Activated CD4-positive, alpha-beta T cell treated with anti-CD3 and anti-CD28 coated beads, Interleukin-2, amount 10 ng/mL, durations not matched to agents 24 days and 14 days (primary cell): Measurements from ENCODE around the gene NFKBIL1. TPM values are rescaled to one million over a fixed set of nuclear protein-coding genes. Genes with fewer than 3 reads are reported as not detected.
"Not testable (repeated sequence)": the region's sequence is repeated elsewhere in the genome, so short reads cannot be mapped to it uniquely, and the experiment has no call there.

Experiments used
- DNase-seq: peaks from one replicate; pipeline ENCODE4 v3.0.0; 2022
- H3K27ac Mint-ChIP-seq: one replicate; pipeline ENCODE4 v1.8.0; 2022; ENCODE audit warnings: mild to moderate bottlenecking, mixed read lengths
- H3K27me3 Mint-ChIP-seq: one replicate; pipeline ENCODE4 v1.8.0; 2022; ENCODE audit warnings: mixed read lengths
- H3K36me3 Mint-ChIP-seq: one replicate; pipeline ENCODE4 v1.8.0; 2022; ENCODE audit warnings: low read depth, mild to moderate bottlenecking, mixed read lengths
- H3K4me1 Mint-ChIP-seq: one replicate; pipeline ENCODE4 v1.8.0; 2021; ENCODE audit warnings: mixed read lengths
- H3K4me3 Mint-ChIP-seq: one replicate; pipeline ENCODE4 v1.8.0; 2022; ENCODE audit warnings: mild to moderate bottlenecking, moderate library complexity, mixed read lengths
- H3K9me3 Mint-ChIP-seq: one replicate; pipeline ENCODE4 v1.8.0; 2021; ENCODE audit warnings: mixed read lengths
- intact Hi-C: fragments of 100-400 bp; cut with micrococcal nuclease; formaldehyde crosslinking; loops from one replicate; pipeline ENCODE4 v1.15.1; 2023
- total RNA-seq: library from RNA; stranded (reverse); gene quantifications from 2 replicates; pipeline ENCODE4 v1.2.3, GENCODE V29; 2022

Gene NFKBIL1
- total RNA-seq, 1 donor from 2014 or later = 14.8 TPM

DNA sequence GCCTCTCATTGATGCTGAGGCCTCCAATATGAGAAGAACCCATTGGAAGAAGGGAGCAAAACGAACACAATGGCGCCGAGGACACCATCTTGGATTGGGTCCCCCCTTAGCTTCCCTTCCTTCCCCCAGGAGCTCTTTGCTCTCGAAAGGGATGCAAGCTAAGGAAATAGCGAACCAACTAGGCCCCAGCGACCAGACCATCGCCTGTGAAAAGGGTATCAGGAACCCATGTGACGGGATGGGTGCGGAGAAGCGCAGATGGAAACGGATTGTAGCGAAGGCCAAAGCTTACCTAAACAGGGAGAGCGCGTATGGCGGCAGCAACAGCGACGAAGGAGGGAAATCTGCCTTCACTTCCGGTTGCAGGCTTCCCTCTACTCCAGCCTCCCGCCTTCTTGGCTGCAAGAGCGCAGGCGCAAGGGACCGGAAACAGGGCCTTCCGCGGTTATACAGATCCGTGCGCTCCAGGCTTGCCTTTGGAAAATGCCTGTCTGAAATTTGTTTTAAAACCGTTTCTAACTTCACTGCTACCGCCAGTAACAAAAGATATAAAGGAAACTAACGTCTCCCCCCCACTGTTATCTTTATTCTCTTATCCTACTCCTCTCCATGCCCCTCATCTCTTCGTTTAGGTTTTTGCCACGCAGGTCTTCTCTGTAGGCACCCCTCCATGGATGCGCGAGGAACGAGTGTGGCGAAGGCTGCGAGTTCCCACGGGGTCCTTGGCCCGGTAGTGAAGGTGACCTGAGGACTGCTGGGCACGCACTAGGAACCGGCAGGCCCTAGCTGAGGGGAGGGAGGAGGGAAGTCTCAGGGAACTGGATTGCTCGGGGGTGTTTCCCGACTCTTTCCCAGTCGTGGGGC is 5.5 kb upstream of the NFKBIL1 start, which contains the start of gene DDX39B:
Gene DDX39B, minus strand, starts transcription at position 346 of the 864 bp plus-strand sequence. CDS start 1,471 bp downstream, outside the sequence.
- Mint-ChIP-seq H3K4me1 (peaks cover 50% of the 10 kb centered on the region), H3K36me3 (peaks cover 38% of the 10 kb centered on the region)

GRCh38 chr6:31543639-31544038 is 3.8 kb upstream of the NFKBIL1 start:
- peaks cover 57% of the 10 kb centered on the region for H3K4me1 Mint-ChIP-seq
- no peak for DNase-seq
- intact Hi-C loops = loop anchor here (5.0 to 10.0 kb wide), 2 partner anchors 321 to 414 kb away; partner anchors contain the start of genes NELFE, NEU1 and SKIC2
- H3K27me3 Mint-ChIP-seq = no peaks in the 10 kb centered on the region
- peaks cover 28% of the 10 kb centered on the region for H3K36me3 Mint-ChIP-seq
- H3K4me3 Mint-ChIP-seq = no peak overlapping the region
- H3K9me3 Mint-ChIP-seq = no peaks in the 10 kb centered on the region
- no peak overlapping the region for H3K27ac Mint-ChIP-seq

More for the DNA sequence above, 5.5 kb upstream of the NFKBIL1 start, which contains the start of gene DDX39B:
- no peaks in the 10 kb centered on the region for H3K27me3 Mint-ChIP-seq
- peak within 1 kb of the TSS; percentile 90 for H3K27ac Mint-ChIP-seq
- DNase-seq = peak; percentile 98
- H3K9me3 Mint-ChIP-seq = no peaks in the 10 kb centered on the region
- intact Hi-C loops = loop anchor here (1.0 to 10.0 kb wide), 5 partner anchors 48 to 415 kb away; partner anchors contain the start of genes BAG6, NELFE, NEU1 and PRRC2A
- peak within 1 kb of the TSS; percentile 81 for H3K4me3 Mint-ChIP-seq

GRCh38 chr6:31544676-31545075 is 2.7 kb upstream of the NFKBIL1 start:
- Mint-ChIP-seq H3K4me3 (no peak overlapping the region), H3K9me3 (no peaks in the 10 kb centered on the region), H3K27me3 (no peaks in the 10 kb centered on the region), H3K4me1 (peaks cover 53% of the 10 kb centered on the region), H3K27ac (no peak overlapping the region), H3K36me3 (peaks cover 24% of the 10 kb centered on the region)
- DNase-seq = no peak
- intact Hi-C loops = loop anchor here (5.0 to 10.0 kb wide), 3 partner anchors 193 to 413 kb away; partner anchors contain the start of genes CLIC1, NELFE, NEU1 and SKIC2

GRCh38 chr6:31545291-31545690 is 2.1 kb upstream of the NFKBIL1 start:
- H3K27ac Mint-ChIP-seq = no peak overlapping the region
- intact Hi-C loops = loop anchor here (5.0 to 10.0 kb wide), 2 partner anchors 192 to 320 kb away; partner anchors contain the start of genes CLIC1 and NEU1

DNA sequence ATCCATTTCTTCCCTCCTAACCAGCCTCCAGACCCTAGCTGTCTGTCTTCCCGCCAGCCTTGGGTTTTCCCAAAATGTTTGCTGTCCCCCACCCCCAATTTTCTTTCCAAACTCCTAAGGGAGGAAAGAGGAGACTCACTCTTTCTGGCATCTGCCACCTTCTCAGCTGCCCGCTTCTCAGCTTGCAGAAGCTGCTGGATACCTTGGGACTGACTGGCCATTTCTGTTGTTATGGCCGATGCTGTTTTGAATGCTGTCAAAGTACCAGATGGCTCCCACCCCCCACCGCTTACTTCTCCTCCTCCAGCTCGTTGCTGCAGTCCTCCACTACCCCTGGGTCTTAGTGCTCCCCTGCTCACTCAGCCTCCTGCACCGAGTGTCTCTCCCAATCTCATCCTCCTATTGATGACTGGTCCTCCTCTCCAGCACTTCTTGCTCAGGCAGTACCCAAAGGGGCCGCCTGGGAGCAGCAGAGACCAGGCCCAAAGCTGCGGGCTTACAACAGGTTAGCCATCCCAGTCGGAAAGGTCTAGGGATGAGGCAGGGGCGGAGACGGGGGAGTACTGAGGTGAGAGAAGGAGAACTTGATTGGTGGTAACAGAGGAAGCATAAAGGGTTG is 960 bp upstream of the NFKBIL1 start, which contains the start of gene ATP6V1G2:
Gene ATP6V1G2, minus strand, starts transcription at position 270 of the 619 bp plus-strand sequence. Its CDS starts 49 bp downstream, at position 221.
- Mint-ChIP-seq H3K9me3 (no peaks in the 10 kb centered on the region), H3K27me3 (no peaks in the 10 kb centered on the region), H3K4me3 (peak within 1 kb of the TSS; percentile 91), H3K36me3 (peaks cover 17% of the 10 kb centered on the region), H3K4me1 (peaks cover 48% of the 10 kb centered on the region), H3K27ac (peak within 1 kb of the TSS; percentile 91)
- intact Hi-C loops = loop anchor here (1.0 to 10.0 kb wide), 5 partner anchors 52 to 318 kb away; partner anchors contain the start of genes CLIC1 and NEU1
- DNase-seq = peak; percentile 97

More at GRCh38 chr6:31545291-31545690, 2.1 kb upstream of the NFKBIL1 start:
- no peak for DNase-seq
- H3K9me3 Mint-ChIP-seq = no peaks in the 10 kb centered on the region
- no peak overlapping the region for H3K4me3 Mint-ChIP-seq
- no peaks in the 10 kb centered on the region for H3K27me3 Mint-ChIP-seq
- H3K36me3 Mint-ChIP-seq = peaks cover 20% of the 10 kb centered on the region
- peaks cover 48% of the 10 kb centered on the region for H3K4me1 Mint-ChIP-seq

- Mint-ChIP-seq H3K27ac (peak overlapping the region; percentile 91), H3K36me3 (peaks cover 19% of the 10 kb centered on the region), H3K9me3 (no peaks in the 10 kb centered on the region), H3K4me1 (peaks cover 51% of the 10 kb centered on the region), H3K4me3 (peak overlapping the region; percentile 91), H3K27me3 (no peaks in the 10 kb centered on the region)
- intact Hi-C loops = loop anchor here (1.0 to 10.0 kb wide), 8 partner anchors 11 to 317 kb away; partner anchors contain the start of genes BAG6, CLIC1, NEU1 and PRRC2A
- DNase-seq = no peak
Observed at GRCh38 chr6:31547727-31548543, 527 bp downstream of the NFKBIL1 start.

DNA sequence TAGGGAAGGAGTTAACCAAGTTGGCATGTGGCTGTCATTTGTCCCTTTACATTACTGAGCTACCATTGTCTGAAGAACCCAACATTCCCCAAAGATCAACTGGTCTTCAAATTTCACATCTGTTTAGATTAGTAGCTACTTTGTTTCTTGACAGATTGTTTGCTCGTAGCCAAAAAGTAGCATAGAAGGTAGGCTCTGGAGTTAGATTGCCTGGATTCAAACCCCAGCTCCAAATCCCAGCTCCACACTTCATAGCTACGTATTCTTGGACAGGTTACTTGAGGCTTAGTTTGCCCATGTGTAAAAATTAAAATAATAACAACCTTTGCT is 1.1 kb downstream of the NFKBIL1 start:
- no peak for DNase-seq
- Mint-ChIP-seq H3K4me3 (peak overlapping the region; percentile 91), H3K27me3 (no peaks in the 10 kb centered on the region), H3K27ac (no peak overlapping the region), H3K4me1 (peaks cover 48% of the 10 kb centered on the region), H3K9me3 (no peaks in the 10 kb centered on the region), H3K36me3 (peaks cover 19% of the 10 kb centered on the region)
- intact Hi-C loops = loop anchor here (5.0 to 10.0 kb wide), 2 partner anchors 189 to 316 kb away; partner anchors contain the start of genes CLIC1 and NEU1

- intact Hi-C loops = loop anchor here (1.0 kb wide), 2 partner anchors 30 to 47 kb away; no protein-coding TSS in a partner anchor
- H3K4me1 Mint-ChIP-seq = peaks cover 47% of the 10 kb centered on the region
Observed at GRCh38 chr6:31551371-31551770, 4.0 kb downstream of the NFKBIL1 start.

DNA sequence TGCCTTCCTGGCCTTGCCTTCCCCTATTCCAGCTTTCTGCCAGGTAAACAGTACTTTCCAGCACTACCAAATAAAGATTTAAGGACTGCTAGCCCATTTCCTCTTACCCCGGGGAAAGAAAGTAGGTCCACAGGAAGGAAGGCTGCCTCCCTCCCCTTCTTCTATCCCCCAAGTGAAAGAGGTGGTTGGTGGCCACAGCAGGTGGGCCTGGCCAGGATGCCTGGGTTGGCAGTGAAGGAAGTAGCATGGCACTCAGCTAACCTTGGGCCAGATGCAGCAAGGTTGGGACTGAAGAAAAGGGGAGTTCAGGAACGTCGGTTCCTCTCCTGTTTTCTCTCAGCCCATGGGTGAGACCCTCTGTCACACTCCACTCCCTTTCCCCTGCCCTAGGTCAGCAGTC is 8.9 kb downstream of the NFKBIL1 start:
- H3K9me3 Mint-ChIP-seq = no peaks in the 10 kb centered on the region
- intact Hi-C loops = no loop called here
- no peak overlapping the region for H3K27ac Mint-ChIP-seq
- peaks cover 2% of the 10 kb centered on the region for H3K27me3 Mint-ChIP-seq
- no peak overlapping the region for H3K4me3 Mint-ChIP-seq
- H3K36me3 Mint-ChIP-seq = peaks cover 46% of the 10 kb centered on the region
- DNase-seq = no peak
- peaks cover 52% of the 10 kb centered on the region for H3K4me1 Mint-ChIP-seq

More at GRCh38 chr6:31551371-31551770, 4.0 kb downstream of the NFKBIL1 start:
- Mint-ChIP-seq H3K27ac (peak overlapping the region; percentile 80), H3K36me3 (peaks cover 26% of the 10 kb centered on the region), H3K4me3 (peak overlapping the region; percentile 57)
- H3K27me3 Mint-ChIP-seq, H3K9me3 Mint-ChIP-seq: not testable (repeated sequence)
- DNase-seq = peak; percentile 91

- intact Hi-C loops = loop anchor here (2.0 kb wide), 1 partner anchor 17 kb away; the partner anchor contains the start of gene TNF
- peak overlapping the region; percentile 51 for H3K27ac Mint-ChIP-seq
- peaks cover 8% of the 10 kb centered on the region for H3K27me3 Mint-ChIP-seq
Observed at GRCh38 chr6:31557443-31558317, 10.3 kb downstream of the NFKBIL1 start.

DNA sequence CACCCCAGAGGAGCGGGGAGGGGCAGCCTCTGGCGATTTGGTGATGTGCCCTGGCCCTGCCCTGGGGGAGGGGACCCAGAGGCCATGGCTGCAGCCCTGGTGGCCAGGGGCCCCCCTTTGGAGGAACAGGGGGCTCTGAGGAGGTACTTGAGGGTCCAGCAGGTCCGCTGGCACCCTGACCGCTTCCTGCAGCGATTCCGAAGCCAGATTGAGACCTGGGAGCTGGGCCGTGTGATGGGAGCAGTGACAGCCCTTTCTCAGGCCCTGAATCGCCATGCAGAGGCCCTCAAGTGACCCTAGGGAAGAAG is 10.9 kb downstream of the NFKBIL1 start:
- DNase-seq = peak; percentile 55
- peak overlapping the region; percentile 78 for H3K4me3 Mint-ChIP-seq
- peak overlapping the region; percentile 86 for H3K27ac Mint-ChIP-seq
- H3K4me1 Mint-ChIP-seq = peaks cover 55% of the 10 kb centered on the region
- H3K9me3 Mint-ChIP-seq = peaks cover 4% of the 10 kb centered on the region
- intact Hi-C loops = loop anchor here (2.0 kb wide), 1 partner anchor 17 kb away; the partner anchor contains the start of gene TNF
- peaks cover 52% of the 10 kb centered on the region for H3K36me3 Mint-ChIP-seq
- H3K27me3 Mint-ChIP-seq = peaks cover 11% of the 10 kb centered on the region

More at GRCh38 chr6:31557443-31558317, 10.3 kb downstream of the NFKBIL1 start:
- H3K36me3 Mint-ChIP-seq = peaks cover 48% of the 10 kb centered on the region
- DNase-seq = no peak
- H3K4me1 Mint-ChIP-seq = peaks cover 50% of the 10 kb centered on the region
- H3K4me3 Mint-ChIP-seq = peak overlapping the region; percentile 78
- H3K9me3 Mint-ChIP-seq = peaks cover 4% of the 10 kb centered on the region
